ENCODE measurements around the gene FOXP4. TPM values are rescaled to one million over a fixed set of nuclear protein-coding genes. Genes with fewer than 3 reads are reported as not detected.

Gene FOXP4
- total and polyA plus RNA-seq, 2 of the 13 experiments (the other 11 are each of a cell fraction or from before 2014, with no cell fraction given): 11.0 to 12.4 TPM

DNA sequence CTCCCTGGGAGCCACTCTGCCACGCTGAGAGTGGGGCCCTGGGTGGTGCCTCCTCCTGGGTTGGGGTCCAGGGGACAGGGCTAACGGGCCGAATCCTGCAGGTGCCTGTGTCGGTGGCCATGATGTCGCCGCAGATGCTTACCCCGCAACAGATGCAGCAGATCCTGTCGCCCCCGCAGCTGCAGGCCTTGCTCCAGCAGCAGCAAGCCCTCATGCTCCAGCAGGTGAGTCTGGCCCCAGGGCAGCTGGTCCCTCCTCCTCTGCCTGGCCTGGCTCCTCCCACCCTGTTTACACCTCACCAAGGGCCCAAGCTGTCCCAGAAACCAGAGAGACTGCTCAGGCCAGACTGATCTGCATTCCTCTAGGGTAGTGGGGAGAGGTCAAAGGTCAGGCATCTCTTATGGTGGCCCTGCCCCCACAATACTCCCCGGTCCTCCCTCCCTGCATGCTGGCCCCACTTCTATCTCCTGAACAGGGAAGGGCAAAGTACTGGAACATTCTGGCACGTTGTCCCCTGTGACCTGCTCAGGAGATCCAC is 38.6 kb downstream of the FOXP4 start (continued):
- TF ChIP-seq ZSCAN12 (CRISPR knock-in tag; IDR thresholded peaks at IDR 0.05) (no peak), ZSCAN25 (CRISPR knock-in tag; IDR thresholded peaks at IDR 0.05) (no peak), SP4 (CRISPR knock-in tag; IDR thresholded peaks at IDR 0.05) (peak; percentile 18; the same call in 1 of the 2 replicates), HNRNPUL1 (IDR thresholded peaks at IDR 0.05; ENCODE audit: low read depth, low read length) (no peak), NONO (IDR thresholded peaks at IDR 0.05) (no peak), NONO (CRISPR knock-in tag; conservative IDR thresholded peaks at IDR 0.05) (no peak), NCOA5 (CRISPR knock-in tag; IDR thresholded peaks at IDR 0.05) (no peak), CHD2 (IDR thresholded peaks at IDR 0.05; ENCODE audit: low read depth, low read length) (no peak), NRL (CRISPR knock-in tag; IDR thresholded peaks at IDR 0.05; ENCODE audit: borderline replicate concordance) (no peak), HNF4G (IDR thresholded peaks at IDR 0.05; ENCODE audit: borderline replicate concordance, low read depth, low read length) (peak; percentile 34; the same call in 1 of the 2 replicates), HNF4G (CRISPR knock-in tag; IDR thresholded peaks at IDR 0.05; ENCODE audit: borderline replicate concordance, low read depth) (no peak), ZNF451 (CRISPR knock-in tag; IDR thresholded peaks at IDR 0.05) (no peak), AGO2 (optimal IDR thresholded peaks at IDR 0.05; ENCODE audit: low read depth, low read length) (peak; percentile 62)
- TF ChIP-seq, protein P1, sequence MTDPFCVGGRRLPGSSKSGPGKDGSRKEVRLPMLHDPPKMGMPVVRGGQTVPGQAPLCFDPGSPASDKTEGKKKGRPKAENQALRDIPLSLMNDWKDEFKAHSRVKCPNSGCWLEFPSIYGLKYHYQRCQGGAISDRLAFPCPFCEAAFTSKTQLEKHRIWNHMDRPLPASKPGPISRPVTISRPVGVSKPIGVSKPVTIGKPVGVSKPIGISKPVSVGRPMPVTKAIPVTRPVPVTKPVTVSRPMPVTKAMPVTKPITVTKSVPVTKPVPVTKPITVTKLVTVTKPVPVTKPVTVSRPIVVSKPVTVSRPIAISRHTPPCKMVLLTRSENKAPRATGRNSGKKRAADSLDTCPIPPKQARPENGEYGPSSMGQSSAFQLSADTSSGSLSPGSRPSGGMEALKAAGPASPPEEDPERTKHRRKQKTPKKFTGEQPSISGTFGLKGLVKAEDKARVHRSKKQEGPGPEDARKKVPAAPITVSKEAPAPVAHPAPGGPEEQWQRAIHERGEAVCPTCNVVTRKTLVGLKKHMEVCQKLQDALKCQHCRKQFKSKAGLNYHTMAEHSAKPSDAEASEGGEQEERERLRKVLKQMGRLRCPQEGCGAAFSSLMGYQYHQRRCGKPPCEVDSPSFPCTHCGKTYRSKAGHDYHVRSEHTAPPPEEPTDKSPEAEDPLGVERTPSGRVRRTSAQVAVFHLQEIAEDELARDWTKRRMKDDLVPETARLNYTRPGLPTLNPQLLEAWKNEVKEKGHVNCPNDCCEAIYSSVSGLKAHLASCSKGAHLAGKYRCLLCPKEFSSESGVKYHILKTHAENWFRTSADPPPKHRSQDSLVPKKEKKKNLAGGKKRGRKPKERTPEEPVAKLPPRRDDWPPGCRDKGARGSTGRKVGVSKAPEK (CRISPR knock-in tag; IDR thresholded peaks at IDR 0.05; ENCODE audit: borderline replicate concordance): no peak
- TF ChIP-seq, protein P2, sequence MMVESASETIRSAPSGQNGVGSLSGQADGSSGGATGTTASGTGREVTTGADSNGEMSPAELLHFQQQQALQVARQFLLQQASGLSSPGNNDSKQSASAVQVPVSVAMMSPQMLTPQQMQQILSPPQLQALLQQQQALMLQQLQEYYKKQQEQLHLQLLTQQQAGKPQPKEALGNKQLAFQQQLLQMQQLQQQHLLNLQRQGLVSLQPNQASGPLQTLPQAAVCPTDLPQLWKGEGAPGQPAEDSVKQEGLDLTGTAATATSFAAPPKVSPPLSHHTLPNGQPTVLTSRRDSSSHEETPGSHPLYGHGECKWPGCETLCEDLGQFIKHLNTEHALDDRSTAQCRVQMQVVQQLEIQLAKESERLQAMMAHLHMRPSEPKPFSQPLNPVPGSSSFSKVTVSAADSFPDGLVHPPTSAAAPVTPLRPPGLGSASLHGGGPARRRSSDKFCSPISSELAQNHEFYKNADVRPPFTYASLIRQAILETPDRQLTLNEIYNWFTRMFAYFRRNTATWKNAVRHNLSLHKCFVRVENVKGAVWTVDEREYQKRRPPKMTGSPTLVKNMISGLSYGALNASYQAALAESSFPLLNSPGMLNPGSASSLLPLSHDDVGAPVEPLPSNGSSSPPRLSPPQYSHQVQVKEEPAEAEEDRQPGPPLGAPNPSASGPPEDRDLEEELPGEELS (CRISPR knock-in tag; IDR thresholded peaks at IDR 0.05): 0 out of 2 replicates have a peak, but pooled peaks have one; percentile 25
- TF ChIP-seq, protein P3, sequence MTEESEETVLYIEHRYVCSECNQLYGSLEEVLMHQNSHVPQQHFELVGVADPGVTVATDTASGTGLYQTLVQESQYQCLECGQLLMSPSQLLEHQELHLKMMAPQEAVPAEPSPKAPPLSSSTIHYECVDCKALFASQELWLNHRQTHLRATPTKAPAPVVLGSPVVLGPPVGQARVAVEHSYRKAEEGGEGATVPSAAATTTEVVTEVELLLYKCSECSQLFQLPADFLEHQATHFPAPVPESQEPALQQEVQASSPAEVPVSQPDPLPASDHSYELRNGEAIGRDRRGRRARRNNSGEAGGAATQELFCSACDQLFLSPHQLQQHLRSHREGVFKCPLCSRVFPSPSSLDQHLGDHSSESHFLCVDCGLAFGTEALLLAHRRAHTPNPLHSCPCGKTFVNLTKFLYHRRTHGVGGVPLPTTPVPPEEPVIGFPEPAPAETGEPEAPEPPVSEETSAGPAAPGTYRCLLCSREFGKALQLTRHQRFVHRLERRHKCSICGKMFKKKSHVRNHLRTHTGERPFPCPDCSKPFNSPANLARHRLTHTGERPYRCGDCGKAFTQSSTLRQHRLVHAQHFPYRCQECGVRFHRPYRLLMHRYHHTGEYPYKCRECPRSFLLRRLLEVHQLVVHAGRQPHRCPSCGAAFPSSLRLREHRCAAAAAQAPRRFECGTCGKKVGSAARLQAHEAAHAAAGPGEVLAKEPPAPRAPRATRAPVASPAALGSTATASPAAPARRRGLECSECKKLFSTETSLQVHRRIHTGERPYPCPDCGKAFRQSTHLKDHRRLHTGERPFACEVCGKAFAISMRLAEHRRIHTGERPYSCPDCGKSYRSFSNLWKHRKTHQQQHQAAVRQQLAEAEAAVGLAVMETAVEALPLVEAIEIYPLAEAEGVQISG (CRISPR knock-in tag; IDR thresholded peaks at IDR 0.05): 0 out of 2 replicates have a peak, but pooled peaks have one; percentile 36
- TF ChIP-seq, protein P4, sequence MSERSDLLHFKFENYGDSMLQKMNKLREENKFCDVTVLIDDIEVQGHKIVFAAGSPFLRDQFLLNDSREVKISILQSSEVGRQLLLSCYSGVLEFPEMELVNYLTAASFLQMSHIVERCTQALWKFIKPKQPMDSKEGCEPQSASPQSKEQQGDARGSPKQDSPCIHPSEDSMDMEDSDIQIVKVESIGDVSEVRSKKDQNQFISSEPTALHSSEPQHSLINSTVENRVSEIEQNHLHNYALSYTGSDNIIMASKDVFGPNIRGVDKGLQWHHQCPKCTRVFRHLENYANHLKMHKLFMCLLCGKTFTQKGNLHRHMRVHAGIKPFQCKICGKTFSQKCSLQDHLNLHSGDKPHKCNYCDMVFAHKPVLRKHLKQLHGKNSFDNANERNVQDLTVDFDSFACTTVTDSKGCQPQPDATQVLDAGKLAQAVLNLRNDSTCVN (CRISPR knock-in tag; IDR thresholded peaks at IDR 0.05; ENCODE audit: borderline replicate concordance): no peak

Data from HepG2 (cell line).